ENCODE data around the gene GDNF.

GDNF gene

DNA sequence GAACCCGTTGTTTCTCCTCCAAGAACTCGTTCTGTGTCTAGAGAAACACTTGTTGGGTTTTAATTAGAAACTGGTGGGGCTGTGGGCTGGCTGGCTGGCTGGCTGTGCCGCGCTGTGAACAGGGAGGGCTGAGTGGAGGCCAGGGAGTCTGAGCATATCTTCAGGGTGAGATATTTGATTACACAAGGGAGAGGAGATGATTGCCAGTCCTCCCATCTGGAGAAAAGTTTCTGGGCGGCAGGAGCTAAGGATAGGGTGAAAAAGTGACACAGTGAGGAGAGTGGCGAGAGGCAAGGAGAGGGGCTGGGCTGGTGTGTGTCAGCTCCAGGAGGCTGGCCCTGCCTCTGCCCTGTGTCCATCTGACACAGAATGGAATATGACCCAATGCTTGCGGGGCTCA is 63.0 kb downstream of the GDNF start:
- DNase-seq = no peak

DNA sequence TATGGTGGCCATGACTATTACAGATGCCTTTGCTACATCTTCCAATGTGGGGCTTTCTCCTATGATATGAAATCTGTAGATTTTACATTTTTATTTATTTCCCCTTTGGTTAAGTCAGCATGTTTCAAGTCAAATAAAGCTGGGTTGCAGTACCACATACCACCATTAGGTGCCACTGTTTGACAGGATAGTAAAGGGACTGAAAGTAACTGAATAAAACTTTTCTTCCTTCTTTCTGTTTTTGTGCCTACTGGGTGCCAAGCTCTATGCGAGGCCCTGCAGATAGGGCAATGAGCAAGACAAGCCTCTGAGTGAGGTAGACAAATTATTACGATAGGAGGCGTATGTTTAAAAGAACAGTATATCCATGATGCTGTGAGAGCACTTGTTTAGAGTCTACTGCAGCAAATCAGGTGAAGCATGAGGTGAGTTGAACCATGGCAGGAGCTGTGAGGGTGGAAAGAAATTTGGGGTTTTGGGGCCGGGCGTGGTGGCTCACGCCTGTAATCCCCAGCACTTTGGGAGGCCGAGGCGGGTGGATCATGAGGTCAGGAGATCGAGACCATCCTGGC is 64.8 kb downstream of the GDNF start:
- DNase-seq = no peak

DNA sequence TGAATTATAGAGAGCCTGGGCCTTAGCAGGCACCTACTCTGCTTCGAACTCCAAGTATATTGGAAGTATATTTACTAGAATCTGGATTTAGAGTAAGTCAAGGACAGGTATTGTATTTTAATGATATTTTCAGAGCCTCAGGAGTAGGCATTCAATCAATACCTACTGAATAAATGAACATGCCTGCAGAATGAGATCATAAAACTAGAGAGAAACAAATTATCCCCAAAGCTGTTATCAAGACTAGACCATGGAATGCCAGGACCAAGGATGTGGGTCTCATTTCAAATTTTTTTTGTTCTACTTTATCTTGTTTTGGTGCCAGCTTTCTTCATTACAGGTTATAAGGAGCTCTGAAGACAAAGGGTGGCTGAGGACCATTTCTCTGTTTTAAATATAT is 66.0 kb downstream of the GDNF start:
- no peak for DNase-seq

DNA sequence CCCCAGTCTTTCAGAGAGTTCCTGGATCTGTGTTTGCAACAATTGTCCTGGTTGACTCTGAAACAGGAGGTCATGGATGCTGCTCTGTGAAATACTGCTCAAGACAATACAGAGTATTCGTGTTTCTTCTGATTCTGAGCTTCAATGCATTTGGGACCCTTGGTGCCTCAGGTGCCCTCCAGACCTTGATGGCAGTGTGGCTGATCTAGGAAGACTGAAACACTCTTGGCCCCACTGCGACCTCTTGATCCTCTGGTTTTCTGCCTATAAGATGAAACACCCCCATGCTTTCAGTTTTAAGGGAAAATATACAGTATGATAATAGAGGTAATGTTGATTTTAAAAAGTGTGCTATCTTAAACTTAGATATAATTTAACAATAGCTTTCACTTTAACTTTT is 67.6 kb downstream of the GDNF start:
- no peak for DNase-seq

DNA sequence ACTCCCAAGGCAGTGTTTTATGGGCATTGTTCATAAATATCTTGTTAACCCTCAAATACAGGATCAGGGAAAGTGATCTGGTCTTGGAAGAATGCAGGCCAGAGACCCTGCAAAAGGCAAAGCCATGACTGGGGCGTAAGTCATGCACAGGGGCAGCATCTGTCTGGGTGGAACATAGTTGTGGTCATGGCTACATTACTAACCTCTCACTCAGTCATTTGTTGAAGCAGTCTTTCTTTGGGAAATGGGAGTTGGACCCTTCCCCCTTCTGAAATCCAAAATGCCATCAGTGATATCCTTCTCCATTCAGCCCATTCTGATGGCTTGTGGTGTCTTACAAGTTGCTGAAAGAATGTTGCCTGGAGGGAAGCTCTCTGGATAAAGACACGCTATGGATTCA is 68.1 kb downstream of the GDNF start:
- DNase-seq = no peak

DNA sequence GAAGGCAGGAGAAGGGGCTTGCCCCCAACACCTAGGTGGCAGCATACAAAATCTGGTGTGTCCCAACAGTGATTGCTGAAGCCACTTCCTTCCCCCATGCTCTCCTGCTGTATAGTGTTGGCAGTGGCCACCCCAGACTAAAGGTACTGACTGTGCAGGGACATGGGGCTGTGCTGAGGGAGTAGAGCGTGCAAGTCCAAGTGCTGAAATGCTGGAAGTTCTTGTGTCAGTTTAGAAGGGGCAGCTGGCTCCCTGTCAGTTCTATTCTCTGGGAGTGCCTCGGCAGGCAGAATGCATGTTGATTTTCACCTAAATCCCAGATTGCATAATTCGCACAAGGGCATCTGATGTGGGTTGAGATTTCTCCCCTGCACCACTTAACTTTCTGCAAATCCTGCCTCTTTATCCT is 68.6 kb downstream of the GDNF start:
- DNase-seq = no peak

DNA sequence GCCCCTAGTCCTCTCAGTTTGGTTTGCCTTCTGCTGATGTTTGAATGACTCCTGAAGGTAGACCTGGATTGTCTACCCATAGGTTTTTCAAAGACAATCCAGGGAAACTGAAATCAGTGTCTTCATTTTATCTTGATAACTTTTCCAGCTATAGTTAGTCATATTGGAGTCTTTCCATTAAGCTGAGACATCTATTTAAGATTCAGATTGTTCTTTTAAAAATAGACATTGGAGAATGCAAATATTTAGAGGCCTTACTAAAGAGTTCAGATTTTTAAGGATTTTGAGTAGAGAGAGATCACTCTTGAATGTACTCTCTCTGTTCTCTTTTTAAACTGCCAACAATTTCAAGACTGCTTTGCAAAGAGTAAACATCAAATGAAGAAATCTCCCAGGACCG is 69.1 kb downstream of the GDNF start:
- DNase-seq = no peak

DNA sequence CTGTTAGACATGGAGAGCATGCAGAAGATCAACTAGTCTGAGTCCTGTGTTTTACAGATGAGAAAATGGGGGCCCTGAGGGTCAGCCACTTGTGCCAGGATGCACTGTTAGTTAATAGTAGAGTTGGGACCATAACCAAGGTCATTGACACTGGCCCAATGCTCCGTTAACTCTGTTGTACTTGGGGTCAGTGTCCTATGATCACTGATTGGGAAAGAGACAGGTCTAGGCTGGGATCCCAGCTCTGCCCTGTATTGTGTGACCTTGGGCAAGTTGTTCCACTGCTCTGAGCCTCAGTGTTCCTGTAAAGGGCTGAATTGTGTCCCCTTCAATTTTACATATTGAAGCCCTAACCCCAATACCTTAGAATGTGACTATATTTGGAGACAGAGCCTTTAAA is 70.0 kb downstream of the GDNF start:
- no peak for DNase-seq

DNA sequence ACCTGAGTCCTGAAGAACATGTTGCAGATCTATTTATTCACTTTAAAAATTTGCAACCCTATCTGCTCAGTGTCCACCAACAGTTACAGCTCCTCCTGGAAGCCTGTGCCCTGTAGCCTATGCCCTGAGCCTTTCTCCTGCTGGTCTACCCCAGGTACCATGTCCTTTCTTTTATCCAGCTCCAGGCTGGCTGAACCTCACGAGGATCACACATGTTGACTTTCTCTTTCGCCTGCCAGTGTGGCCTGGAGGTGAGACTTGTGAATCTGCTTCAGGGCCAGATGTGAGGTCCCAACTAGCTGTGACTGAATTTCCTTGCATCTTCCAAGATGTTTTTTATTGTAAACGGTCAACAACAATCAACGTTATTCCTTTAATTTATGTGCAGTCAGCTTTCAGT is 70.7 kb downstream of the GDNF start:
- DNase-seq = no peak

DNA sequence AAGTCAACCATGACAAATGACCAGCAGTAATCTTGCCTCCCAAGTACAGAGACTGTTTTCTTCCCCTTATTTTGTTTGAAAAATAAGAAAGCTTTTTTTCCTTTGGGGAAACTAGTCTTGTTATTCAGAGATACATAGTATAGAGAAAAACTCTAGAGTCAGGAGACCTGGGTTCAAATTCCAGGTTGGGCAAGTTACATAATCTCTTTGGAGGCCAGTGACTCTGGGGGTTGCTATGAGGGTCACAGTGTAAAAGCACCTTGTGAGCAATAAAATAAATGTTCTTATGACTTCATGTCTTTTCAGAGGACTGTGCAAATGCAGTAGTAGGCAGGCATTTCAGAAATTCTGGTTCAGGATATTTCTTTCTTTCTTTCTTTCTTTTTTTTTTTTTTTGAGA is 71.5 kb downstream of the GDNF start:
- no peak for DNase-seq

DNA sequence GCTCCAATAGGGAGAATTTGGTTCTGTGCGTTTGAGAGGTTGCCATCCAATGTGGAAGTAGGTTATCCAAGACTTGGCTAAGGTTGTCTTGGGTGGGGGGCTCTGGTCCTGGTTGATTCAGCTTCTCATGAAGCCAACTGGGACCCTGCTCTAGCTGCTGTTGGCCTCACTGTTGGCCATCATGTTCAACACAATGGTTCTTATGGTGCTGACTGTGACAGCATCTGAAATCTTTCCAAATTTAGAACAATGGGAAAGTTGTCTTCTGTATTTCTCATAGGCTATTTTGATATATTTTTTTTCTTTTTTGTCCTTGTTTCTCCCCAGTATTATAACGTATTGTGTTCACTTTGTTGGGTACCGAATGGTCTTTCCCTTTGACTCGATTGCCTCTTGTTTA is 71.9 kb downstream of the GDNF start:
- no peak for DNase-seq

DNA sequence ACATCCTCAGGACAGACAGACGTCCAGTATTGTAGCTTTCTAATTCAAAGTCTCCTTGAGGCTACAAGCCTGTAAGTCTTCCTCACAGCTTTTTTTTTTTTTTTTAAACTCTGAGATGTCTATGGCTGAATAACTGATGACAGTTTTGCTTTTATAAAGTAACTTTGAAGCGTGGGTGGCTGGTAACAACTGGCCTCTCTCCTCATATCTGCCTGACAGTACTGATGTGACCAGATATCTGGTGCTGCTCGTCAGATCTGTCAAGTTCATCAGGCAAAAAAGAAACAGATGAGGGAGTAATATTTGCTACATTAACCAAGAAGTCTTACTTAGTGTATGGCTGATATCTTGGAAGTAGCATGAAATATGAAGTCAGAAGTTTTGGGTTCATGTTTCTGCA is 72.6 kb downstream of the GDNF start:
- no peak for DNase-seq

Measured in COR-L47 (cell line).